H9 (cell line): Measurements from ENCODE around the gene PTGS1. TPM values are rescaled to one million over a fixed set of nuclear protein-coding genes. Genes with fewer than 3 reads are reported as not detected.

Experiments
- DNase-seq: peaks from one replicate; pipeline ENCODE4 v3.0.0-alpha.2; 2017
- H2AFZ ChIP-seq: one replicate; pipeline ENCODE4 v1.6.1; 2013; ENCODE audit warnings: mild to moderate bottlenecking, low read length, control low read depth, moderate library complexity
- H2AK5ac ChIP-seq: 2 replicates; pipeline ENCODE4 v1.6.1; 2013; ENCODE audit warnings: low read length, control low read depth, mixed read lengths; ENCODE audit not compliant: insufficient read length
- H2BK120ac ChIP-seq: one replicate; pipeline ENCODE4 v1.6.1; 2013; ENCODE audit warnings: low read depth, mild to moderate bottlenecking, low read length, control low read depth, inconsistent platforms; ENCODE audit not compliant: poor library complexity, severe bottlenecking
- H2BK12ac ChIP-seq: 2 replicates; pipeline ENCODE4 v1.6.1; 2013; ENCODE audit warnings: low read length, control low read depth, mixed read lengths, low read depth; ENCODE audit not compliant: insufficient read length
- H2BK15ac ChIP-seq: 2 replicates; pipeline ENCODE4 v1.6.1; 2013; ENCODE audit warnings: low read depth, low read length, control low read depth
- H2BK20ac ChIP-seq: one replicate; pipeline ENCODE4 v1.6.1; 2013; ENCODE audit warnings: low read depth, mild to moderate bottlenecking, low read length, control low read depth, inconsistent platforms; ENCODE audit not compliant: poor library complexity, severe bottlenecking
- H2BK5ac ChIP-seq: 2 replicates; pipeline ENCODE4 v1.6.1; 2013; ENCODE audit warnings: low read length, control low read depth, mixed read lengths; ENCODE audit not compliant: insufficient read length
- H3K14ac ChIP-seq: 2 replicates; pipeline ENCODE4 v1.6.1; 2013; ENCODE audit warnings: low read length, control low read depth; ENCODE audit not compliant: insufficient read depth
- H3K18ac ChIP-seq: 2 replicates; pipeline ENCODE4 v1.6.1; 2013; ENCODE audit warnings: low read depth, mild to moderate bottlenecking, mixed read lengths, low read length, control low read depth; ENCODE audit not compliant: insufficient read length
- H3K23ac ChIP-seq: 2 replicates; pipeline ENCODE4 v1.6.1; 2013; ENCODE audit warnings: low read length, control low read depth, mixed read lengths, low read depth; ENCODE audit not compliant: insufficient read length
- H3K23me2 ChIP-seq: 2 replicates; pipeline ENCODE4 v1.6.1; 2013; ENCODE audit warnings: low read depth, mild to moderate bottlenecking, mixed read lengths, low read length, control low read depth; ENCODE audit not compliant: insufficient read length, poor library complexity, severe bottlenecking
- H3K27ac ChIP-seq: 2 replicates; pipeline ENCODE4 v1.5.1; 2013; ENCODE audit warnings: low read length, control low read depth, mixed read lengths, low read depth; ENCODE audit not compliant: insufficient read length
- H3K27me3 ChIP-seq: 2 replicates; pipeline ENCODE4 v1.6.1; 2013; ENCODE audit warnings: low read length, control low read depth, inconsistent platforms; ENCODE audit not compliant: insufficient read depth
- H3K4ac ChIP-seq: 2 replicates; pipeline ENCODE4 v1.6.1; 2013; ENCODE audit warnings: low read depth, mild to moderate bottlenecking, control low read depth, inconsistent platforms, low read length, moderate library complexity
- H3K4me1 ChIP-seq: 2 replicates; pipeline ENCODE4 v1.6.1; 2013; ENCODE audit warnings: low read length, control low read depth, inconsistent platforms; ENCODE audit not compliant: insufficient read depth
- H3K4me2 ChIP-seq: 2 replicates; pipeline ENCODE4 v1.6.1; 2013; ENCODE audit warnings: low read length, control low read depth, mixed read lengths; ENCODE audit not compliant: insufficient read length, insufficient read depth
- H3K56ac ChIP-seq: 2 replicates; pipeline ENCODE4 v1.6.1; 2013; ENCODE audit warnings: low read depth, mild to moderate bottlenecking, mixed read lengths, low read length, control low read depth; ENCODE audit not compliant: insufficient read length
- H3K79me1 ChIP-seq: 2 replicates; pipeline ENCODE4 v1.6.1; 2013; ENCODE audit warnings: low read depth, mild to moderate bottlenecking, moderate library complexity, low read length, control low read depth, inconsistent platforms; ENCODE audit not compliant: insufficient read depth, poor library complexity, severe bottlenecking
- H3K79me2 ChIP-seq: 2 replicates; pipeline ENCODE4 v1.6.1; 2013; ENCODE audit warnings: low read length, control low read depth, inconsistent platforms; ENCODE audit not compliant: insufficient read depth
- H3K9ac ChIP-seq: 2 replicates; pipeline ENCODE4 v1.6.1; 2013; ENCODE audit warnings: low read length, control low read depth, mixed read lengths; ENCODE audit not compliant: insufficient read length; ENCODE audit errors: extremely low read depth
- H3K9me3 ChIP-seq: one replicate; pipeline ENCODE4 v1.6.1; 2013; ENCODE audit warnings: low read depth, low read length, inconsistent platforms; ENCODE audit not compliant: control insufficient read depth
- H3T11ph ChIP-seq: one replicate; pipeline ENCODE4 v1.6.1; 2013; ENCODE audit warnings: mild to moderate bottlenecking, low read length, control low read depth, inconsistent platforms
- H4K20me1 ChIP-seq: one replicate; pipeline ENCODE4 v1.6.1; 2013; ENCODE audit not compliant: control insufficient read depth, insufficient read length, insufficient read depth
- H4K5ac ChIP-seq: 2 replicates; pipeline ENCODE4 v1.6.1; 2013; ENCODE audit warnings: low read depth, mild to moderate bottlenecking, mixed read lengths, low read length, control low read depth; ENCODE audit not compliant: insufficient read length
- H4K8ac ChIP-seq: replicated peaks from 2 replicates; pipeline ENCODE4 v1.6.1; 2013; ENCODE audit warnings: low read length, control low read depth, mixed read lengths, low read depth; ENCODE audit not compliant: insufficient read length
- H4K91ac ChIP-seq: 2 replicates; pipeline ENCODE4 v1.6.1; 2013; ENCODE audit warnings: low read depth, mild to moderate bottlenecking, moderate library complexity, mixed read lengths, low read length, control low read depth; ENCODE audit not compliant: insufficient read length
- H3K27ac Mint-ChIP-seq, 3 experiments: 2 replicates in 2 of 3; 3 replicates in 1 of 3; pipeline ENCODE4 v1.8.0; 2020 to 2021; ENCODE audit warnings: mixed read lengths in 3 of 3, mild to moderate bottlenecking in 1 of 3, moderate library complexity in 1 of 3
- H3K27me3 Mint-ChIP-seq: 2 replicates; pipeline ENCODE4 v1.8.0; 2021; ENCODE audit warnings: low read depth, mild to moderate bottlenecking, moderate library complexity, mixed read lengths
- H3K36me3 Mint-ChIP-seq, 3 experiments: 2 replicates in 2 of 3; 3 replicates in 1 of 3; pipeline ENCODE4 v1.8.0; 2020 to 2021; ENCODE audit warnings: low read depth in 3 of 3, mixed read lengths in 3 of 3; ENCODE audit not compliant: insufficient read depth in 1 of 3
- H3K4me1 Mint-ChIP-seq, 2 experiments: 2 replicates each; pipeline ENCODE4 v1.8.0; 2020; ENCODE audit warnings: mixed read lengths in 2 of 2
- H3K4me3 Mint-ChIP-seq, 2 experiments: 2 replicates in 1 of 2; 3 replicates in 1 of 2; pipeline ENCODE4 v1.8.0; 2020 to 2021; ENCODE audit warnings: mild to moderate bottlenecking in 2 of 2, mixed read lengths in 2 of 2, moderate library complexity in 1 of 2
- H3K9me3 Mint-ChIP-seq, 2 experiments: 2 replicates in 1 of 2; 3 replicates in 1 of 2; pipeline ENCODE4 v1.8.0; 2020; ENCODE audit warnings: mild to moderate bottlenecking in 2 of 2, mixed read lengths in 2 of 2, moderate library complexity in 1 of 2
- CTCF ChIP-seq: fragments of 200-600 bp; sonication (generic); conservative IDR thresholded peaks from 3 replicates; pipeline ENCODE4 v1.8.0; 2021; ENCODE audit warnings: antibody characterized with exemption, mild to moderate bottlenecking
- WGBS: extraction: QIAGEN DNeasy Blood & Tissue Kit; methylation state at CpG from one replicate; pipeline ENCODE4 v1.1.7; 2013; ENCODE audit warnings: missing lambda C conversion rate, low lambda C conversion rate, mixed read lengths; ENCODE audit not compliant: insufficient read length; ENCODE audit errors: extremely low coverage; 5-methylcytosine and 5-hydroxymethylcytosine counted together
- total RNA-seq: library from RNA; stranded (reverse); gene quantifications from 2 replicates; pipeline ENCODE4 v1.2.1, GENCODE V29; 2021

Gene PTGS1
- total RNA-seq, 1 experiment from 2014 or later = 1.3 TPM

- H4K5ac ChIP-seq = no peak overlapping the region
- H3K27me3 ChIP-seq = no peaks in the 10 kb centered on the region; the same call in 1 of the 2 replicates
- H3K9me3 Mint-ChIP-seq = peaks cover 4 to 6% of the 10 kb centered on the region in 2 experiments; a peak in 3 of 5 replicates
- peak; percentile 80 for TF ChIP-seq CTCF
- no peak overlapping the region for H3K4ac ChIP-seq
- H2AFZ ChIP-seq = no peak overlapping the region
- no peaks in the 10 kb centered on the region for H3K23me2 ChIP-seq
- H3K36me3 Mint-ChIP-seq = no peaks in the 10 kb centered on the region
- no peak overlapping the region for H3K27ac Mint-ChIP-seq
- no peak overlapping the region for H2BK5ac ChIP-seq
- no peak overlapping the region for H4K91ac ChIP-seq
- H2BK20ac ChIP-seq = no peak overlapping the region
- no peak overlapping the region for H3K18ac ChIP-seq
- H3K27me3 Mint-ChIP-seq = peaks cover 14% of the 10 kb centered on the region
- H3K9ac ChIP-seq = no peak overlapping the region
- H3K27ac ChIP-seq = no peak overlapping the region
- H4K8ac ChIP-seq = no peak overlapping the region
- no peaks in the 10 kb centered on the region for H3K9me3 ChIP-seq
- H3T11ph ChIP-seq = no peak overlapping the region
- H2AK5ac ChIP-seq = no peak overlapping the region
- H2BK12ac ChIP-seq = no peak overlapping the region
- no peak overlapping the region for H3K23ac ChIP-seq
- no peaks in the 10 kb centered on the region for H3K79me1 ChIP-seq
- H3K4me1 ChIP-seq = peaks cover 4% of the 10 kb centered on the region; the same call in 1 of the 2 replicates
- WGBS = no CpG with 5 or more reads among the region's 1 CpG
- no peak overlapping the region for H3K4me3 Mint-ChIP-seq
- H4K20me1 ChIP-seq = no peaks in the 10 kb centered on the region
- H2BK120ac ChIP-seq = no peak overlapping the region
- H3K4me2 ChIP-seq = no peak overlapping the region
- no peak overlapping the region for H3K14ac ChIP-seq
- peaks cover 30 to 34% of the 10 kb centered on the region in 2 experiments for H3K4me1 Mint-ChIP-seq
- H2BK15ac ChIP-seq = no peak overlapping the region
- no peak for DNase-seq
- no peaks in the 10 kb centered on the region for H3K79me2 ChIP-seq
- H3K56ac ChIP-seq = no peak overlapping the region
These were observed 8.5 kb downstream of the PTGS1 start for GRCh38 chr9:122379340-122379739.
